ENCODE measurements around the gene TBC1D12. TPM values are rescaled to one million over a fixed set of nuclear protein-coding genes. Genes with fewer than 3 reads are reported as not detected.

The TBC1D12 gene
- total RNA-seq, 6 experiments from 2014 or later = 4.9 to 7.1 (median 5.4) TPM

- no peak for DNase-seq
- Mint-ChIP-seq H3K36me3 (ENCODE audit: low read depth) (peaks cover 3% of the 10 kb centered on the region; the same call in 1 of the 2 replicates), H3K4me3 (no peak overlapping the region), H3K27ac (no peak overlapping the region), H3K27me3 (ENCODE audit: insufficient read depth) (peaks cover 2% of the 10 kb centered on the region), H3K4me1 (ENCODE audit: low read depth) (peaks cover 11% of the 10 kb centered on the region), H3K9me3 (no peaks in the 10 kb centered on the region)
- no peak for TF ChIP-seq CTCF (IDR thresholded peaks at IDR 0.05)
Observed at GRCh38 chr10:94583124-94583523, 180.8 kb downstream of the TBC1D12 start.

Other genes starting within 250 kb of the TBC1D12 start
- gene NOC3L, start 39.6 kb upstream of the TBC1D12 start, total RNA-seq (2021; fragmentation: NEBNext Ultra II Directional; extraction: Animal tissue kit (Norgen Biotek cat#: 25700)) = 10 to 100 TPM; 21.6 to 29.1 (median 25.3) TPM
- gene HELLS, start 143.2 kb downstream of the TBC1D12 start, total RNA-seq (2021; fragmentation: NEBNext Ultra II Directional; extraction: Animal tissue kit (Norgen Biotek cat#: 25700)) = 10 to 100 TPM; 25.3 to 53.5 (median 50.9) TPM